CD4-positive, alpha-beta T cell treated with Interleukin-4 for 1 hour (primary cell): ENCODE results near the gene KIF11.
"Not testable (repeated sequence)": the region's sequence is repeated elsewhere in the genome, so short reads cannot be mapped to it uniquely, and the experiment has no call there.

ENCODE experiments used
- DNase-seq, 2 donors: peaks; one replicate each; pipeline ENCODE4 v3.0.0-alpha.2; 2020 to 2022

The KIF11 gene

DNA sequence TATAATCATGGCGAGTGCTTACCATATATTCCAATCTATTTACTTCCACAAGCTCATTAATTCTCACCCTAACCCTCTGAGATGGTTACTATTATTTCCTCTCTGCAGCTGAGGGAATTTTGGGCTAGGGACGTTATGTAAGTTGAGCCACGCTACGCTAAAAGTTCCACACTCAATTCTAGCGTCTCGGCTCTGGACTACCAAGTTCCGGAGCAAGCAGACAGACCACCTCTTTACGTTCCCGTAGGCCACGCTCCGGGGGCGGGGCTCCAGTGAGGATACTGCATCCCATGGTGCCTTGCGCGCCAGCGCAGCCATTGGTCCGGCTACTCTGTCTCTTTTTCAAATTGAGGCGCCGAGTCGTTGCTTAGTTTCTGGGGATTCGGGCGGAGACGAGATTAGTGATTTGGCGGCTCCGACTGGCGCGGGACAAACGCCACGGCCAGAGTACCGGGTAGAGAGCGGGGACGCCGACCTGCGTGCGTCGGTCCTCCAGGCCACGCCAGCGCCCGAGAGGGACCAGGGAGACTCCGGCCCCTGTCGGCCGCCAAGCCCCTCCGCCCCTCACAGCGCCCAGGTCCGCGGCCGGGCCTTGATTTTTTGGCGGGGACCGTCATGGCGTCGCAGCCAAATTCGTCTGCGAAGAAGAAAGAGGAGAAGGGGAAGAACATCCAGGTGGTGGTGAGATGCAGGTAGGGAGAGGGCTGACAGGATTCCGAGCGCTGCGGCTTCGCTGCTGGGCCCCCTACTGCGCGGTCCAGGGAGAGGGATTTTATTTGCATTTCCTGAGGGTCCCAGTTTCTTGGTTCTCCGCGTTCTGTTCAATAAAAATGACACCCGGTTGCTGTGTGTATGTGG lies at the start of gene KIF11:
Gene KIF11 (plus strand): TSS at position 370 of the 858 bp plus-strand sequence. CDS start 246 bp downstream, at position 616.
- DNase-seq, result peak; percentile 96

DNA sequence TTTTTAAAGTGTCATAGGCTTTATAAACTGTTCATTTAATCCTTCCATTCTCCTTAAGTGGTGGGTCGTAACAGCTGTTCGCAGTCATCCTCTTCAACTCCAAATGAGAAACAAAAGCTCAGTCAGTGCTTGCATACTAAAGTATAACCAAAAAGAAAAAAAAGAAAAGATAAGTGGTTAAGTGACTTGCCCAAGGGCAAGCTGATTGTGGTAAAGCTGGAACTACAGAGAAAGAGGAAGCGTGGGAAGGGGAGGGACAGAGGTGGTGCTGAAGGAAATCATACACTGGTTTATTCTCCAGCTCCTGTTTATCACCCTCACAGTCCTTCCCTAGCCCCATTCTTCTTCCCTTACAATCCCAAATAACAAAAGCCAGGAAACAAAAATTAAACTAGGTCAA lies 48.6 kb upstream of the KIF11 start:
- peak; percentile 8 to 12 for DNase-seq

DNA sequence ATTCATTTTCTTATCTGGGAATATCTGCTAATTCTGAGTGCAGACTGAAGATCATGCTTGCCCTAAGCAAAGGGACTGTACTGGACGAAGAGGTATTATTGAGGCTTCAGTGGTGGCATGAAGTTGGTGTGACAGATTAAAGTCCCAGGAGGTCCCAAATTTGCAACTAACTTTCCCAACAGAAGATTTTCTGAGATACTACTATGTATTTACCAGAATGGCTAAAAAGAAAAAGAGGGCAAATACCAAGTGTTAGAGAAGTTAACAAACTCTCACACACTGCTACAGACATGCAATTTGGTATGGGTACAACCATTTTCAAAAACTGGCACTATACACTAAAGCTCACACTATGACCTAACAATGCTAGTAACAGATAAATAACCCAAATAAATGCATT lies 47.4 kb upstream of the KIF11 start:
- no peak for DNase-seq

DNA sequence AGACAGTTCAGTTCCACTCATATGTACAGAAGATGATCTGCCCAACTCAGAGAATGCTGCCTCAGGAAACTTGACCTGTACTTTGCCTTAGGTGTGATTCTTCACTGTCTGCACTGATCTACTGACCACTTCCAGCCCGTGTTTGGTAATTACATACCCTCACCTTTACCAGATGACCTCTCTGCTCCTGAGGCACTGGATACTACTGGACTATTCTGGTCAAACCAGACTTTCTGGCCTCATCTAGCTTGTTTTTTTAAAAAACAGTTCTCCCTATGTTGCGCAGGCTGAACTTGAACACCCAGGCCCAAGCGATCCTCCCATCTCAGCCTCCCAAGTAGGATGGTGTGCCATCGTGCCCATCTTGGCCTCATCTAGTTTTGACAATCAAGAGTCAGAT lies 45.3 kb upstream of the KIF11 start:
- DNase-seq, result no peak

DNA sequence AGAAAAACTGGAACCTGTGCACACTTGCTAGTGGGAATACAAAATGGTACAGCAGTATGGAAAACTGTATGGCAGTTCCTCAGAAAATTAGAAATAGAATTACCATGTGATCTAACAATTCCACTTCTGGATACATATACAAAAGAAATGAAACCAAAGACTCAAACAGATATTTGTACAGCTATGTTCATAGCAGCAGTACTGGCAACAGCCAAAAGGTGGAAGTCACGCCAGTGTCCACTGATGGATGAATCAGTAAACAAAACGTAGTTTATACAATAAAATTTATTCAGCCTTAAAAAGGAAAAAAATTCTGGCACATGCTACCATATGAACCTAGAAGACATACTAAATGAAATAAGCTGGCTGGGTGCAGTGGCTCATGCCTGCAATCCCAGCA lies 42.0 kb upstream of the KIF11 start:
- DNase-seq, result no peak

DNA sequence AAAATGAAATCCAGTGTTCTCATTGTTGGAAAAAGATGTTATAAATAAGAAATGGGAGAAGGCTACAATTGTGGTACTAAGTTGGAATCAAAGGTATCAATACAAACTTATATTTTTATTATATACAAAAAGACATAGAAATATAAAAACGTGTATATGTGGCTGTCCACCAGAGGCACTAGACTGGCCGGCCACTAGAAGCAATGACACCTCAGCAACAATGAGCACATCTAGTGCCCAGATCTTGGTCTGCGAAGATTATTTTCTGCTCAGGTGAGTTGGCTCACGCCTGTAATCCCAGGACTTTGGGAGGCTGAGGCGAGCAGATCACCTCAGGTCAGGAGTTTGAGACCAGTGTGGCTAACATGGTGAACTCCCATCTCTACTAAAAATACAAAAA lies 40.6 kb upstream of the KIF11 start:
- no peak for DNase-seq

DNA sequence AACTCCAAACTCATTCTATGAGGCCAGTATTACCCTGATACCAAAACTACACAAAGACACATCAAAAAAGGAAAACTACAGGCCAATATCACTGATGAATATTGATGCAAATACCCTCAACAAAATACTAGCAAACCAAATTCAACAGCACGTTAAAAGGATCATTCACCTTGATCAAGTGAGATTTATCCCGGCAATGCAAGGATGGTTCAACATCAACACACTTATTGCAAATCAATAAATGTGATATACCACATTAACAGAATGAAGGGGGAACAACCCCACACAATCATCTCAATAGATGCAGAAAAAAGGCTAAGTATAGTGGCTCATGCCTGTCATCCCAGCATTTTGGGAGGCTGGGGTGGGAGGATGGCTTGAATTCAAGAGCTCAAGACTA lies 39.0 kb upstream of the KIF11 start:
- no peak for DNase-seq

DNA sequence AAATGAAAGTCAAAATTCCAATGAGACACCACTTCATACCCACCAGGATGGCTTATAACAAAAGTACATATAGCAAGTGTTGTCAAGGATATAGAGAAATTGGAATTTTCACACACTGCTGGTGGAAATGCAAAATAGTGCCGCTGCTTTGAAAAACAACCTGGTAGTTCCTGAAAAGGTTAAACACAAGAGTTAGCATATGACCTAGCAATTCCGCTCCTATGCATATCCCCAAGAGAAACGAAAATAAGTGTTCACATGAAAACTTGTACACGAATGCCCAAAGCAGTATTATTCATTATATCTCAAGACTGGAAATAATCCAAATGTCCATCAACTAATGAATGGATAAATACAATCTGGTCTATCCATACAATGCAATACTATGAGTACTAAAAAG lies 33.9 kb upstream of the KIF11 start:
- DNase-seq, result no peak

DNA sequence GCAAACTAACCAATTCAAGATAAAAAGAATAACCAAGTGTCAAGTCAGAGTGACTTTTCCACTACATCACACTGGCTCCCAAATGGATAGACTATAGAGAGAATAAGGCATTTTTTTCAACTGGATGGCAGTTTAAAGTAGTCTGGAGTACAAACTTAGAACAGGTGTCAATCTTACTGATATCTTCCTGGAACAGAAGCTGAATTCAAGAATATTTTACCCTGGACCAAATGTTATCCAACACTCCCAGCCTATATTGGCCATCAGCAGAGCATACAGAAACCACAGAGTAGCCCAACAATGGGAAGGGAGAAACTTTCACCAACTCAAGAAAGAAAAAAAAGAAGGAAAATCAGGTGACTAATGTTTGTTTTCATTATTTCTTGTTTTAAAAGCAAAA lies 30.5 kb upstream of the KIF11 start:
- no peak for DNase-seq

DNA sequence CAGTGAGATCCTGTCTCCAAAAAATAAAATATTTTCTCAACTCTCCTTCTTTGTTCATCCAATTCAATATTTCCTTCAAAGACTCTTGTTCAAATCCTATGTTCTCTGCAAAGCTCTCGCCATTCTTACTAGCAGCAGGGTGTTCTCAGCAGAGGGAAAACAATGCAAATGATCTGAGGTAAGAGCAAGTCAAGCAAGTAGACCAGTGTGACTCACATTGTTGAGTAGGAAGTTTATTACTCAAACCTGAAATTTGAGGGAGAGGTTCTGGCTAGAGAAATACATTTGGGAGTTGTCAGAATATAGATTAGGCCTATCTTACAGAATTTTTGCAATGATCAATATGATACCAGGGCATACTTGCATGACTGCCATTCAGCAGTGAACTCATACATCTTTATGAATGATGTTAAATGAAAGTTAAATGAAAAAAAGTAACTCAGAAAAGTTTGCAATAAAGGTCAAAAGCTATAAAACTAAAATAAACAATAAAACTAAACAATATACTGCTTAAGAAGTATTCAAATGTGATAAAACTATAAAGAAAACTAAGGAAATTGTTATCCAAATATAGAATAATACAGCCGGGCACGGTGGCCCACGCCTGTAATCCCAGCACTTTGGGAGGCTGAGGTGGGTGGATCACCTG lies 24.9 kb upstream of the KIF11 start:
- no peak for DNase-seq

DNA sequence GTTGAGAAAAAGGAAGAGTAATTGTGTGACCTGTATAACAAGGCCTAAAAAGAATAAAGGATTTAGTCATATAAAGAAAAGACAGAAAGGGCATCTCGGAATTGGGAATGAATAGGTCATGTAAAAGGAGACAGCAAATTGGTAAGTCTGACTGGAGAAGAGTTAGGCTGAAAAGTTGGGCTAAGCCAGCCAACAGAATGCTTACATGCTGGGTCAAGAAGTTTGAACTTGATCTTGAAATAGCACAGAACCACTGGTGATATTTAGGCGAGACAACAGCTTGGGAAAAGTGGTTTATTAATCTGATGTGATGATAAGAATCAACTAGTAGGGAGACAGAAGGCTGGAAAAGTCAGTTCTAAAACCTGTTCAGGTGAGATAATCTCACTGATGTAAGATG lies 23.9 kb upstream of the KIF11 start:
- no peak for DNase-seq

DNA sequence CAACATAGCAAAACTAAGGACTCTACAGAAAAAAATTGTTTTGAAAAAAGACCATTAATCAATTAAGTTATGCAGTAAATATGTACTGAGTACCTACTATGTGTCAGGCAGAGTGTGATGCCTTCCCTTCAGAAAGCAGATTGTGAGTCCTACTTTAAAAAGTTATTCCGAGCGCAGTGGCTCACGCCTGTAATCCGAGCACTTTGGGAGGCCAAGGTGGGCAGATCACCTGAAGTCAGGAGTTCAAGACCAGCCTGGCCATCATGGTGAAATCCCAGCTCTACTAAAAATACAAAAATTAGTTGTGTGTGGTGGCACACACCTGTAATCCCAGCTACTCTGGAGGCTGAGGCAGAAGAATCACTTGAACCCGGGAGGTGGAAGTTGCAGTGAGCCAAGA lies 23.3 kb upstream of the KIF11 start:
- DNase-seq, result not testable (repeated sequence)

DNA sequence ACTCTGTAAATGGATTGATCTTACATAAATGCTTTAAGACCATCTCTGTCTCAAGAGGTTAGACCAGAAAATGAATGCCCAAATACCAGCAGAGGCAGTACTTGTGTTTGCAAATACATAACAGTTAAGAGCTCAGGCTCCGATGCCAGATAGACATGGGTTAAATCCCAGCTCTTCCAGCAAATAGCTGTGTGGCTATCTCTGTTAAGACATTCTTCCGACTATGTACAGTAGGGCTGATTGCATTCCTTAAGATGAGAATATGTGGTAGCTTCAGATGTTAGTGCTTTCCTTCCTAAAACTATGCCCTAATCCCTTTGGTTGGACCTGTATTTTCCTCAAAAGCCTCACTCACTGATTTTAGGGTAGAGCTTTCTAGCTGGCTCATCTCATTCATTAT lies 21.3 kb upstream of the KIF11 start:
- DNase-seq, result no peak

DNA sequence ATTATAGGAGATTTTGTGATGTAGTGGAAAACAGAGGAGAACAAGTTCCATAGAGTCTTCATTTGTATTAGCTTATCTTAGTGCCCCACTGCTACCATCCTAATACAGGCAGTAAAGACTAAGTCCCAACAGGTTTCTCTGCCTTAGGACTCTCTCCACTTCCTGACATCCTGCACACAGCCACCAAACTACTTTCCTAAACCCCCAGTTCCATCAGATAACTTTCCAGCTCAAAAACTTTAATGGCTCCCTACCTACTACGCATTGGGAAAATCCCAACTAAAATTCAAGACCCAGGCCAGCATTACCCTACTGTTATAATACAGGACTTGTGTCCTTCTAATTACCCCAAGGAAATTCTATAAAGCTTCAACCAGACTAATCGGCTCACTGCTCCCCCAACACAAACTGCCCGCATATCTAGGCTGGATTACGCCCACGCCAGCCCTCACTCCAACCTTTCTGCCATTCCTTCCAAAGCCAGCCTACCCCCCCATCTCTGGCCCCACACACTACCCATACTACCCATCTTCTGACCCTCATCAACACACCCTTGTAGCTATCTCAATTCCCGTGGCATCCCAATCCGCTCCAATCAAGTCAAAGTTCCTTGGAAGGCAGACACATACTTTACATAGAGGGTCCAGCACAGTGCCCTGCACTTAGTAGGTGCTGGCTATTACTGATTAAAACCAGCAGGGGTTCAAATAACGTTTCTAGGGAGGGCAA lies 20.4 kb upstream of the KIF11 start:
- DNase-seq, result no peak

DNA sequence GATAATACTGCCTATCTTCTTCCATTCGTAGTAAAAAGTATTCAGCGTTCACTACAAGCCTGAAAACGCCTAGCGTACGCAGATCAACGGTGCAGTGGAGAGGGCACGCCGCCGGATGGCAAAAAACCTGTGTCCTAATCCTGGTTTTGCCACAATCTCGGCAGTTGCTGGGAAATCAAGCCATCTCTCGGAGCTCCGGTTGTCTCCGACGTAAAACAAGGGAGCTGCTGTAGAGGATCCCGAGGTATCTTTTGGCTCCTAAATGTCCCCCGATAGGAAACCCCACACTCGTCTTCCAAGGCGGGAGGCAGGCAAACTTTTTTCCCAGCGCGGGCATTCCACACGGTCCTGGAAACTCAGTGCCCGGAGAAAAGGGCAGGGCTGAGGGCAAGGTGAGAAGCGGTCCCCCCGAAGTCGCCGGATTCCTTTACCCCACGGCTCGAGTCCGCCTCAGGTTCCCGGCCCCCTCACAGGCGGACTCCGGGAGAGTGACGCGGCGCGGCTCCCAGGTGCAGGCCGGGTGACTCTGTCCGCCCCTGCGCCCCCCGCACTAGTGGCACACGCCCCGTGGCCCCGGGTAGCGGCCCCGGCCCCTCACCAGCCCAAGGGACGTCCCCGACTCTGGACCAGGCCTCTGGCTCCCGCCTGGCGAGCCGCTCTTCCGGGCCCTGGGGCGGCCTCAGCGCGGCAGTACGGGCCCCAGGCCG lies 19.7 kb upstream of the KIF11 start:
- DNase-seq, result peak; percentile 19 to 46

DNA sequence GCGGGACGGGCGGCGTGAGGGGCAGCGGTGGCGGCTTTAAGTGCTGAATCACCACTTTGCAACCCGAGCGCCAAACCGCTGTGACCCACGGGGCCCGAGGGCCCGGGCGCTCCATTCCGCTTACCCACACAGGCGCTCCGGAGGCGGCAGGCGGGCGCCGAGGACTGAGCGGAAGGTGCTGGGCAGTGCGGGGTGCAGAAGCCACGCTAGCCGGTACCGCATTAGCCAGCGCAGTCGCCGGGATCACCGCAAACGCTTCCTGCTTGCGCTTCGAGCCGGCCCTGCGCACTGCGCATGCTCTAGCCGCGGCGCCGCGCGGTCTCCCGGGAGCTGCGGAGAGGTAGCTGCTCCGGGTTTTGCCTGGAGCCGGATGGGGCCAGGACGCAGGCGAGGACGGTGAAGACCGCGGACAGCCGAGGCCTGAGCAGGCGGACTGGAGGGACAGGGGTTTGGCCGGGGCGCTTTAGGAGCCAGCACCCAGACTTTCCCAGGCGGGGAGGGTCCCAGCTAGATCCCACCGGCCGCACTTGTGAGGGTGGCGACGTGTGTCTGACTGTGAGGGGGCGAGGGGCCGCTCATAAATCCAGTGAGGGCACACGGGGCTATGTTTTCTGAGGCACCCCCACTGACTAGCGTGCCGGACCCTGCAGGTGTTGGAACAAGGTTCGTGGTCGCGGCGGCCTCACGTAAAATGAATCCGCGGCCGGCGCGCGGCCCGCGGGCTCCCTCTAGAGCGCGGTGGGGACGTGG lies 19.0 kb upstream of the KIF11 start, which contains the start of gene IDE:
Gene IDE (minus strand): TSS at position 296 of the 750 bp plus-strand sequence. CDS start 74 bp downstream, at position 222.
- peak; percentile 83 to 84 for DNase-seq

DNA sequence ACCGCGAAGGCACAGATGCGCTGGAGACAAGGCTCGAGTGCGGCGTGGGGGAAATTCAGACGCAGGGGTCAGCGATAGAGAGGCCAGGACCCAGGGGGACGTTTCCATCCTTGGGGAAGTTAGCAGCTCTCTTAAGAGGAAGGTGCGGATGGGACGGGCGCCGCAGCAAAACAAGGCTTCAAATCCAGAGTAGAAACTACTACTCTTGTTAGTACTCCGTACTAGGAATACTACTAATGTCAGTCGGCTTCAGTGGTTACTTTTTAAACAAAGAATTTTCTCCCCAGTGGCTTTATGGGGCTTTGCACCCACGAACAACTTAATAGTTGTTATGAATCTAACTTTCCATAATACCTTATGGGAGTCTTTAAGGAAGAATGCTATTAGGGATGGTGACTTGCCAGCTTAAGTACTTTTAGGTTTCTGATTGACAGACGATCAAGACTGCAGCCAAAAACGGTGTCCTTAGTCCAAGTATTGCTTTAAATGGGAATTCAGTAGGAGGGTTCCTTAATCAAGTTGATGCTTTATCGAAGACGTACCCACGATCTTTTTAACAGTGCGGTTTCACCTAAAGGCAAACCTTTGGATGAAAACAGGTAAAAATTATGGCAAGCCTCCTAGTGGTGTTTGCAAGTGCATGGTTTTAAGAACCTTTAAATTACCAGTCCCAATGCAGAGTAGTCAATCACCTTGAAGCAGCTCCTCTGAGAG lies 18.2 kb upstream of the KIF11 start:
- peak in 1 of 2 donors; percentile 44 for DNase-seq

DNA sequence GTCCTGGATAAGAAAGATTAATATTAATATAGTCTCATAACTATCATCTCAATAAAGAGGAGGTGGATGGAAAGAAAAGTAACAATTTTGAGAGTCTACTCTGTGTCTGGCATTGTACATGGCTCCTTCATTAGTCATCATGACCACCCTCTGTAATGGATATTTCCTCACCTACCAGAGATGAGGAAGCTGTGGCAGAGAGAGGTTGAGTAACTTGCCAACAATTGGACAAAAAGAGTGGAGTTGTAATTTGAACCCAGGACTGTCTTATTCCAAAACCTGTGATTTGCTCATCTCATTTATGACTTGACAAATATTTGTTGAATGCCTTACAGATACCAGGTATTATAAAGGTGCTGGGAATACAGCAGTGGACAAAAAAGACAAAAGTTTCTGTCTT lies 17.0 kb upstream of the KIF11 start:
- DNase-seq, result no peak

DNA sequence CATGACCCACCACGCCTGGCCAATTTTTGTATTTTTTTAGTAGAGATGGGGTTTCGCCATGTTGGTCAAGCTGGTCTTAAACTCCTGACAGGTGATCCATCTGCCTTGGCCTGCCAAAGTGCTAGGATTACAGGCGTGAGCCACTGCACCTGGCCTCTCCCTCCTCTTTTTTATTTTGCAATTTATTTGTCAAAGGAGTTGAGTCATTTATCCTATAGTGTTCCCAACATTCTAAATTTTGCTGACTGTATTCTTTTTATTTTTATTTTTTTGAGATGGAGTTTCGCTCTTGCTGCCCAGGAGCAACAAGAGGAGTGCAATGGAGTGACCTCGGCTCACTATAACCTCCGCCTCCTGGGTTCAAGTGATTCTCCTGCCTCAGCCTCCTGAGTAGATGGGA lies 10.6 kb upstream of the KIF11 start:
- not testable (repeated sequence) for DNase-seq

DNA sequence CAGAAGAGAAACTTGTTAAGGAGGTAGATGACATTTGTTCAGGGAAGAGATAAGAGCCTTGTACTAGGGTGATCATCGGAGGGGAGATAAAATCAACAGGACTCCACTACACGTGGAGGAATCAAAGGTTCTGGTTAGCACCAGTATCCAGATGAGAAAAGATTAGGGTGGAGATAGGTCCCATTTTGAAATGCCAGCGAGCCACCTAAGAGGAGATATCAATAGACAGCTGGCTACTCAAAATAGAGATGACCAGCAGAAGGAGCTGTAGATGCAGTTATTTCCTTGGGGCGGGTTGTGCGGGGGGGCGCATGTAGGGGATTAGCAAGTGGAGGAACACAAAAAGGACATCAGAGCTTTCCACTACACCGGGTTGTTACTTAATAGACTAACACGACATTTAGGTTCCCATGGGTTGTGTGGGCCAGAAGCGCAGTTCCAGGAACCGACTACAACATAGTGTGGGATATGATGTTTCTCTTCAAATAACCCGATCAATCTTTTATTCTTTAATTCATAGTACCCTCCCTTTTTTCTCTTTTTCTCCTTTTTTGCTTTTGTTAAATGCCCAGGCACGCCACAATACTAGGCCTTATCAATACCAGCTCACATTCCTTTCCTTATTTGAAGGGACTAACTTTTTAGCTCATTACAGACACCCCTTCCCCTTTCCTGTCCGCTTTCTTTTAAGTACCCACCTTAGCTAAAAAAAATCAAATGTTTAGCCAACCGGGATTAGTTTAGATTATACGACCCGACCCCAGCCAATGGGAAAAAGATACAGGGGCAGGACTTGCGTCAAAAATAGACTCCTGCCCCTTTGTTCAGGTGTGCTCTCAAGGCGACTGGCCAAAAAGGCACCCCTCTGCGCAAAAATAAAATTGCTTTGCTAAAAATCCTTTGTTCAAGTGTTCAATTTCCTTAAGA lies 2.0 kb upstream of the KIF11 start:
- peak; percentile 23 to 34 for DNase-seq
